OCI-LY3 (cell line): ENCODE measurements around the gene CEACAM4.

Source experiments
- H2AFZ ChIP-seq: fragments of 200-600, 300-600 bp; shearing (Covaris generic); 2 replicates; pipeline ENCODE4 v1.6.0; 2014; ENCODE audit warnings: antibody characterized with exemption, low read depth, low read length
- H3K27ac ChIP-seq: fragments of 200-600, 300-600 bp; sonication (generic); 2 replicates; pipeline ENCODE4 v1.5.1; 2014; ENCODE audit warnings: mild to moderate bottlenecking, low read length, moderate library complexity, mixed read lengths
- H3K27me3 ChIP-seq: fragments of 200-600, 300-600 bp; sonication (generic); 2 replicates; pipeline ENCODE4 v1.6.1; 2014; ENCODE audit warnings: low read depth, low read length, mixed read lengths
- H3K36me3 ChIP-seq: fragments of 200-600, 300-600 bp; sonication (generic); replicated peaks from 2 replicates; pipeline ENCODE3; 2014; ENCODE audit warnings: low read depth, low read length, mixed read lengths
- H3K4me1 ChIP-seq: fragments of 300-600, 200-600 bp; sonication (generic); 2 replicates; pipeline ENCODE4 v1.6.1; 2014; ENCODE audit warnings: low read length, mixed read lengths
- H3K4me2 ChIP-seq: fragments of 200-600, 300-600 bp; sonication (generic); 2 replicates; pipeline ENCODE4 v1.6.1; 2014; ENCODE audit warnings: low read length, mixed read lengths
- H3K4me3 ChIP-seq: fragments of 300-600, 200-600 bp; sonication (generic); 2 replicates; pipeline ENCODE4 v1.5.1; 2014; ENCODE audit warnings: antibody characterized with exemption, mild to moderate bottlenecking, low read length, moderate library complexity
- H3K79me2 ChIP-seq: fragments of 300-600, 200-600 bp; shearing (Covaris generic); 2 replicates; pipeline ENCODE4 v1.6.1; 2014; ENCODE audit warnings: mild to moderate bottlenecking, low read length, mixed read lengths
- H3K9ac ChIP-seq: fragments of 300-600, 200-600 bp; shearing (Covaris generic); 2 replicates; pipeline ENCODE4 v1.6.0; 2014; ENCODE audit warnings: mild to moderate bottlenecking, low read length, moderate library complexity
- H3K9me3 ChIP-seq: fragments of 200-600, 300-600 bp; shearing (Covaris generic); 2 replicates; pipeline ENCODE4 v1.6.1; 2014; ENCODE audit warnings: low read length, mixed read lengths; ENCODE audit not compliant: insufficient read depth
- H4K20me1 ChIP-seq: fragments of 200-600, 300-600 bp; sonication (generic); 2 replicates; pipeline ENCODE4 v1.6.1; 2016; ENCODE audit warnings: low read length, mixed read lengths; ENCODE audit not compliant: insufficient read depth
- CTCF ChIP-seq: fragments of 200-600, 300-600 bp; sonication (generic); IDR thresholded peaks from 2 replicates; pipeline ENCODE4 v1.5.1; 2014; ENCODE audit warnings: antibody characterized with exemption, low read length, low read depth
- EZH2phosphoT487 ChIP-seq: fragments of 200-600 bp; shearing (Covaris generic); IDR thresholded peaks from 2 replicates; pipeline ENCODE4 v1.6.1; 2018; ENCODE audit warnings: antibody characterized with exemption, mixed run types, low read depth

Gene CEACAM4

DNA sequence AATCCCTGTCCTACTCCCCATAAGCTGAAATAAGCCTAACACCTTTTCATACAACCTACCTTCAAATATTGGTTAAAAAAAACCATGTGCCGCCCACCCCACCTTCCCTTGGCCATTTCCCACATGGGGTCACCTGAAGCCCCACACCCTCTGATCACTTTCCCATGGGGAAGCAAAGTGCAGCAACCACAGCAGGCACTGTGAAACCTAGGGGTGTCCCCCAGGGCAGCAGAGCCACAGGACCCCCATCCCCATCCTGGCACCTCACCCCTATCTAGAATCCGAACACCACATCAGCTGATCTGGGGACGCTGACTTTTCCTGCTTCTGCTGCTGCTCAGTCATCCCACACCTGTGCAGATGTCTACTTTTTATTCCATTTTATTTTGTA lies 31.0 kb downstream of the CEACAM4 start:
- no peak overlapping the region for H2AFZ ChIP-seq
- H3K27me3 ChIP-seq, result peaks cover 60% of the 10 kb centered on the region
- no peak overlapping the region for H3K4me2 ChIP-seq
- no peak overlapping the region for H3K27ac ChIP-seq
- no peaks in the 10 kb centered on the region for H3K9me3 ChIP-seq
- TF ChIP-seq CTCF (no peak), EZH2phosphoT487 (no peak)
- no peak overlapping the region for H3K4me3 ChIP-seq
- H3K36me3 ChIP-seq, result no peaks in the 10 kb centered on the region
- H3K79me2 ChIP-seq, result no peaks in the 10 kb centered on the region
- H4K20me1 ChIP-seq, result no peaks in the 10 kb centered on the region
- H3K4me1 ChIP-seq, result peaks cover 6% of the 10 kb centered on the region; the same call in 1 of the 2 replicates
- H3K9ac ChIP-seq, result no peak overlapping the region

GRCh38 chr19:41595258-41595889 lies 31.5 kb downstream of the CEACAM4 start:
- Histone ChIP-seq H3K9ac (no peak overlapping the region), H3K27me3 (peaks cover 61% of the 10 kb centered on the region), H3K36me3 (no peaks in the 10 kb centered on the region), H3K4me2 (no peak overlapping the region), H2AFZ (no peak overlapping the region), H4K20me1 (no peaks in the 10 kb centered on the region), H3K9me3 (no peaks in the 10 kb centered on the region), H3K4me1 (peaks cover 6% of the 10 kb centered on the region; the same call in 1 of the 2 replicates), H3K27ac (no peak overlapping the region), H3K4me3 (no peak overlapping the region), H3K79me2 (no peaks in the 10 kb centered on the region)
- TF ChIP-seq EZH2phosphoT487, result no peak
- TF ChIP-seq CTCF, result peak; percentile 92

- H3K4me1 ChIP-seq, result peaks cover 3% of the 10 kb centered on the region; the same call in 1 of the 2 replicates
- no peaks in the 10 kb centered on the region for H3K36me3 ChIP-seq
- H3K4me3 ChIP-seq, result no peak overlapping the region
- H2AFZ ChIP-seq, result no peak overlapping the region
- H3K27me3 ChIP-seq, result peaks cover 51% of the 10 kb centered on the region
- H3K79me2 ChIP-seq, result no peaks in the 10 kb centered on the region
- H3K9ac ChIP-seq, result no peak overlapping the region
- no peak overlapping the region for H3K4me2 ChIP-seq
- H3K27ac ChIP-seq, result no peak overlapping the region
- H4K20me1 ChIP-seq, result peaks cover 4% of the 10 kb centered on the region
- no peaks in the 10 kb centered on the region for H3K9me3 ChIP-seq
- no peak for TF ChIP-seq CTCF
- no peak for TF ChIP-seq EZH2phosphoT487
Measured at GRCh38 chr19:41591951-41592562, 34.8 kb downstream of the CEACAM4 start.

DNA sequence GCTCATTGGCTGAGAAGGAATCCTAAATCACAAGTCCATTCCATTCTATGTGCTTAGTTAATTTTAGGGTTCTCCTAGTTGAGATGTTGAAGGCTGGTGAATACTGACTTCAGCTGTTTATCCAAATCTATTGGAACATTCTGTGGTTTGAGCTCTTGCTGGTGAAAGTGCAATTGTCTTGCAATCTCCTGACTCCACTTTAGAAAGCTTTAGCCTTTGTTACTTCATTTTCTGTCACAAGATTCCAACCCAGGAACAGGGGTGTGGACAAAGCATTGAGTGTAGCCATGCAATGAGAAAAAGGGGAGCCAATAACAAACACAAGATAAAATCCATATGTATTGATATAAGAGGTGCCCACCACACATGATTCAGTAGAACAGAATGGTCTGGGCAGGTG lies 35.9 kb downstream of the CEACAM4 start:
- H3K27me3 ChIP-seq, result peaks cover 40% of the 10 kb centered on the region
- H4K20me1 ChIP-seq, result peaks cover 4% of the 10 kb centered on the region
- no peak overlapping the region for H2AFZ ChIP-seq
- no peaks in the 10 kb centered on the region for H3K79me2 ChIP-seq
- H3K9me3 ChIP-seq, result no peaks in the 10 kb centered on the region
- TF ChIP-seq CTCF, result no peak
- TF ChIP-seq EZH2phosphoT487, result no peak
- H3K27ac ChIP-seq, result no peak overlapping the region
- no peak overlapping the region for H3K9ac ChIP-seq
- H3K4me1 ChIP-seq, result peaks cover 3% of the 10 kb centered on the region; the same call in 1 of the 2 replicates
- no peak overlapping the region for H3K4me2 ChIP-seq
- H3K36me3 ChIP-seq, result no peaks in the 10 kb centered on the region
- H3K4me3 ChIP-seq, result no peak overlapping the region
